ENCODE results near the gene POU3F1. TPM values are rescaled to one million over a fixed set of nuclear protein-coding genes. Genes with fewer than 3 reads are reported as not detected.

Gene POU3F1
- total RNA-seq, 2 donors from 2014 or later, result not detected

Other genes starting within 250 kb of the POU3F1 start
- 10 to 100 TPM; 18.8 to 21.4 TPM for gene C1orf122, start 239.0 kb downstream of the POU3F1 start, total RNA-seq
- 10 to 100 TPM; 25.7 to 39.3 TPM for gene YRDC, start 238.6 kb downstream of the POU3F1 start, total RNA-seq
- 10 to 100 TPM; 21.0 to 23.4 TPM for gene MTF1, start 187.2 kb downstream of the POU3F1 start, total RNA-seq
- 10 to 100 TPM; 34.2 to 52.7 TPM for gene INPP5B, start 99.7 kb downstream of the POU3F1 start, total RNA-seq
- 10 to 100 TPM; 92.9 to 99.3 TPM for gene SF3A3, start 56.8 kb downstream of the POU3F1 start, total RNA-seq
- gene FHL3, start 41.3 kb downstream of the POU3F1 start, total RNA-seq, result 10 to 100 TPM; 17.9 to 39.0 TPM
- gene UTP11, start 34.1 kb downstream of the POU3F1 start, total RNA-seq, result 10 to 100 TPM; 55.7 to 92.2 TPM